Fibroblast of lung (primary cell): Measurements from ENCODE around the gene SPEF1. TPM values are rescaled to one million over a fixed set of nuclear protein-coding genes. Genes with fewer than 3 reads are reported as not detected.

Experiments
- DNase-seq, 2 donors: peaks; one replicate each; pipeline versions ENCODE4 v3.0.0 to v3.0.0-alpha.2; 2010; ENCODE audit warnings: low read depth in 2 of 2
- H2AFZ ChIP-seq: 2 replicates; pipeline ENCODE4 v1.5.1; 2012; ENCODE audit warnings: low read length, control low read depth, inconsistent platforms
- H3K27ac ChIP-seq: 2 replicates; pipeline ENCODE4 v1.5.1; 2011; ENCODE audit warnings: low read length, control low read depth; ENCODE audit not compliant: insufficient read depth
- H3K27me3 ChIP-seq: 2 replicates; pipeline ENCODE4 v1.5.1; 2011; ENCODE audit warnings: mild to moderate bottlenecking, low read length; ENCODE audit not compliant: control insufficient read depth, insufficient read depth
- H3K36me3 ChIP-seq: 2 replicates; pipeline ENCODE4 v1.5.1; 2011; ENCODE audit warnings: low read length; ENCODE audit not compliant: control insufficient read depth, insufficient read depth
- H3K4me1 ChIP-seq: 2 replicates; pipeline ENCODE4 v1.5.1; 2011; ENCODE audit warnings: low read length; ENCODE audit not compliant: control insufficient read depth, insufficient read depth; ENCODE audit errors: extremely low read depth
- H3K4me2 ChIP-seq: 2 replicates; pipeline ENCODE4 v1.5.1; 2011; ENCODE audit warnings: low read length, control low read depth; ENCODE audit not compliant: insufficient read depth; ENCODE audit errors: extremely low read depth
- H3K4me3 ChIP-seq, 4 experiments: fragments of 200-600 bp in 1 of 4; sonication (generic) in 1 of 4; replicated peaks in 1 of 4; 2 replicates each; pipeline ENCODE4 v1.5.1; 2011 to 2016; ENCODE audit warnings: low read length in 4 of 4, low read depth in 3 of 4, mild to moderate bottlenecking in 3 of 4, control low read depth in 2 of 4, inconsistent platforms in 1 of 4, mixed read lengths in 1 of 4; ENCODE audit not compliant: insufficient read depth in 1 of 4; ENCODE audit errors: control extremely low read depth in 1 of 4
- H3K79me2 ChIP-seq: 2 replicates; pipeline ENCODE4 v1.5.1; 2012; ENCODE audit warnings: mild to moderate bottlenecking, low read length, inconsistent platforms; ENCODE audit not compliant: control insufficient read depth, insufficient read depth
- H3K9ac ChIP-seq: 2 replicates; pipeline ENCODE4 v1.5.1; 2011; ENCODE audit warnings: mild to moderate bottlenecking, low read length, control low read depth; ENCODE audit not compliant: insufficient read depth
- H3K9me3 ChIP-seq: 2 replicates; pipeline ENCODE4 v1.5.1; 2012; ENCODE audit warnings: low read depth, low read length; ENCODE audit not compliant: control insufficient read depth, insufficient read depth
- H4K20me1 ChIP-seq: 2 replicates; pipeline ENCODE4 v1.5.1; 2011; ENCODE audit warnings: low read length; ENCODE audit not compliant: control insufficient read depth, insufficient read depth; ENCODE audit errors: extremely low read depth
- EZH2 ChIP-seq: IDR thresholded peaks from 2 replicates; pipeline ENCODE4 v1.5.1; 2012; ENCODE audit warnings: low read length, control low read depth, mild to moderate bottlenecking; ENCODE audit errors: missing control alignments
- polyA plus RNA-seq, 2 donors: library from polyadenylated mRNA; depleted of rRNA in 1 of 2; stranded (reverse) in 1 of 2; unstranded in 1 of 2; fragments of >200 nt; gene quantifications; 2 replicates each; pipeline ENCODE4 v1.2.1, GENCODE V29; 2011 to 2012; ENCODE audit warnings: missing spikeins in 1 of 2
- total RNA-seq: library from RNA; depleted of rRNA; stranded (reverse); fragments of >200 nt; gene quantifications from 2 replicates; pipeline ENCODE4 v1.2.1, GENCODE V29; 2014
- TF ChIP-seq, protein P1 (sequence below), 2 donors: IDR thresholded peaks in 1 of 2; conservative IDR thresholded peaks in 1 of 2; 1 replicate in 1 of 2; 2 replicates in 1 of 2; pipeline ENCODE4 v1.5.1; 2011 to 2012; ENCODE audit warnings: low read length in 2 of 2, control low read depth in 1 of 2, inconsistent platforms in 1 of 2, low read depth in 1 of 2, mild to moderate bottlenecking in 1 of 2

Gene SPEF1
- total and polyA plus RNA-seq, 2 donors (not counting 1 experiment from before 2014, with no cell fraction given): 0.07 to 0.17 TPM

GRCh38 chr20:3743251-3743650 is 38.0 kb downstream of the SPEF1 start:
- TF ChIP-seq, protein P1, sequence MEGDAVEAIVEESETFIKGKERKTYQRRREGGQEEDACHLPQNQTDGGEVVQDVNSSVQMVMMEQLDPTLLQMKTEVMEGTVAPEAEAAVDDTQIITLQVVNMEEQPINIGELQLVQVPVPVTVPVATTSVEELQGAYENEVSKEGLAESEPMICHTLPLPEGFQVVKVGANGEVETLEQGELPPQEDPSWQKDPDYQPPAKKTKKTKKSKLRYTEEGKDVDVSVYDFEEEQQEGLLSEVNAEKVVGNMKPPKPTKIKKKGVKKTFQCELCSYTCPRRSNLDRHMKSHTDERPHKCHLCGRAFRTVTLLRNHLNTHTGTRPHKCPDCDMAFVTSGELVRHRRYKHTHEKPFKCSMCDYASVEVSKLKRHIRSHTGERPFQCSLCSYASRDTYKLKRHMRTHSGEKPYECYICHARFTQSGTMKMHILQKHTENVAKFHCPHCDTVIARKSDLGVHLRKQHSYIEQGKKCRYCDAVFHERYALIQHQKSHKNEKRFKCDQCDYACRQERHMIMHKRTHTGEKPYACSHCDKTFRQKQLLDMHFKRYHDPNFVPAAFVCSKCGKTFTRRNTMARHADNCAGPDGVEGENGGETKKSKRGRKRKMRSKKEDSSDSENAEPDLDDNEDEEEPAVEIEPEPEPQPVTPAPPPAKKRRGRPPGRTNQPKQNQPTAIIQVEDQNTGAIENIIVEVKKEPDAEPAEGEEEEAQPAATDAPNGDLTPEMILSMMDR (conservative IDR thresholded peaks at IDR 0.05 in 1 of 2, IDR thresholded peaks at IDR 0.05 in 1 of 2; ENCODE audit: low read depth in 1 of 2, low read length in 2 of 2): no peak
- no peak for TF ChIP-seq EZH2
- Histone ChIP-seq H3K4me1 (no peaks in the 10 kb centered on the region), H2AFZ (no peak overlapping the region), H3K36me3 (no peaks in the 10 kb centered on the region), H3K4me3 (no peak overlapping the region), H3K27me3 (no peaks in the 10 kb centered on the region), H3K9ac (no peak overlapping the region), H3K9me3 (no peaks in the 10 kb centered on the region), H4K20me1 (no peaks in the 10 kb centered on the region), H3K27ac (no peak overlapping the region), H3K79me2 (no peaks in the 10 kb centered on the region), H3K4me2 (no peak overlapping the region)
- DNase-seq: no peak

GRCh38 chr20:3741836-3742458 is 39.3 kb downstream of the SPEF1 start:
- Histone ChIP-seq H3K9me3 (no peaks in the 10 kb centered on the region), H3K9ac (no peak overlapping the region), H3K4me3 (no peak overlapping the region), H4K20me1 (no peaks in the 10 kb centered on the region), H3K27me3 (no peaks in the 10 kb centered on the region), H3K79me2 (no peaks in the 10 kb centered on the region), H2AFZ (no peak overlapping the region), H3K27ac (no peak overlapping the region), H3K4me2 (no peak overlapping the region), H3K4me1 (no peaks in the 10 kb centered on the region), H3K36me3 (no peaks in the 10 kb centered on the region)
- TF ChIP-seq, protein P1 (conservative IDR thresholded peaks at IDR 0.05 in 1 of 2, IDR thresholded peaks at IDR 0.05 in 1 of 2; ENCODE audit: low read depth in 1 of 2, low read length in 2 of 2): no peak
- TF ChIP-seq EZH2: no peak
- no peak for DNase-seq

DNA sequence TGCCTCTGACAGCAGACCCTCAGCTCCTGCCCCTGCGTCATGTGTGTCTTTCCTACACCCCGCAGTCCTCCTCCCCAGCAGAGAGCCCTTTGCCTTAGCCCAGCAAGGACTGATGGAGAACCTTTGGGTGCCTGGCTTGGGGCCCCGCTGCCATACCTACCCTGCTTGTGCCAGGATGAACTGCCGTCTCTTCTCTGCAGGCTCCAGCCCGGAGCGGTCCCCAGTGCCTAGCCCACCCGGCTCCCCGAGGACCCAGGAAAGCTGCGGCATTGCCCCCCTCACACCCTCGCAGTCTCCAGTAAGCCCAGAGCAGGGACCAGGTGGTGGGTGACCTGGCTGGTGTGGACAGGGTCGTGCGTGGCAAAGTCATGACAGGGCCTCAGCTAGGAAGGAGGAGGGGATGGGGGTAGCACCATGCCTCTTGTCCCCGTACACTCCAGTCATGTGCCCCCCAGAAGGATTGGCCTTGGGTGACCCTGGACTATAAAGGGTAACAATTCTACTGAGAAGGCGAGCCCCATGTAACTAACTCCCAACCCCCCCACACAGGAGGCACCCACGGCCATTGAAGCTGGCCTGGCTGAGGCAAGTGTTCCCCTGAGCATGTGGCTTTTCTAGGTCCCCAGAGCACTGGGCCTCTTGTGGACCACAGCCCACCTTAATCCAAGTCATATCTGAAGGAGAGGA is 40.5 kb downstream of the SPEF1 start:
- Histone ChIP-seq H3K27ac (no peak overlapping the region), H3K79me2 (no peaks in the 10 kb centered on the region), H3K36me3 (no peaks in the 10 kb centered on the region), H3K4me2 (no peak overlapping the region), H3K4me3 (no peak overlapping the region), H2AFZ (no peak overlapping the region), H3K9me3 (no peaks in the 10 kb centered on the region), H3K27me3 (no peaks in the 10 kb centered on the region), H4K20me1 (no peaks in the 10 kb centered on the region), H3K9ac (no peak overlapping the region), H3K4me1 (no peaks in the 10 kb centered on the region)
- TF ChIP-seq, protein P1 (conservative IDR thresholded peaks at IDR 0.05 in 1 of 2, IDR thresholded peaks at IDR 0.05 in 1 of 2; ENCODE audit: low read depth in 1 of 2, low read length in 2 of 2): no peak
- TF ChIP-seq EZH2: no peak
- DNase-seq: no peak
